ENCODE results near the gene ARHGEF5.
"Not testable (repeated sequence)": the region's sequence is repeated elsewhere in the genome, so short reads cannot be mapped to it uniquely, and the experiment has no call there.

Gene ARHGEF5

DNA sequence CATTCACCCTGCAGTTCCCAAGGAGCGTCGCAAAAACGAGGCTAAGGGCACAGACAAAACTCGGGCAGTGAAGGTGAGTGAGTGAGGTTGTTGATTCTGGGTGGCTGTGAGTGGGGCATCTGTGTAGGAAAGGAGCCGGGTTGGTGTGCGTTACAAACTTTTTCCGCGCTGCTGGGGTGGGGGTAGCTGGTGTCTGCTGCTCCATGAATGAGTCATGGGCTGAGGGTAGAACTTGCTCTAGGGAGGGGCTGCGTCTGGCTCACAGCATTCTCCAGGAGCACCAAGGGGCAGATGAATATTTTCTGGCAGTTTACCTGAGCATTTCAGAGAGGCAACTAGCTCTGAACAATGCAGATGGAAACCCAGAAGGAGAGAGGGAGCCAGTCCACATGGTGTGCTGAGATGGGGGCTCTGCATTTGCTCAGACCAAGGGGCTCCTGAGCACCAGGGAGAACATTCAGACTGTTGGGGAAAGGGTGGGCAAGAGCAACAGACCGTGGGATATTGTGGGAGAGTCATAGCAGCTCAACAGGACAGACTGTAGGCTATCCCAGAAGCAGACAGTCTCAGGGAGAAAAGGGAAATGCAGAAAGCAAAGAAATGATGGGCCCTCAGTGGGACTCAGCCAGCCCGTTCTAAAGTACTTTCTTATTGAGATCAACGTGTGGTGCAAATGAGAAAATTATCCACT lies 29.5 kb downstream of the ARHGEF5 start:
- no peak for DNase-seq

DNA sequence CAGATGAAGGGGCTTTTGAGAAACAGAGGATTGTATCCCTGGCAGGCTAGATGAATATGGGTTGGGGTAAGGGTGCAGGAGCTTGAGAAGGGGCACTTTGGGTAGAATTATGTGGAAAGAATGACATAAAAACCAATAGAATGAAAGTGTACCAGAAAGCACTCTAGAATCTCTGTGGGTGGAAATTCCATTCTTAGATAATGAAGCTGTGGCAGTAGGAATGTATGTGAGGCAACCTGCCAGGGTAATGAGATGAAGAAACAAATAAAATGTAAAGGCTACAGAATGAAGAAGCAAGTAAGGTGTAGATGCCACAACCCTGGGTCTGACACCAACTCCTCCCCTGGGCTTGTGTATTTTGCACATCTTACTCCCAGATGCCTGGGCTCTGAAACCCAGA lies 31.5 kb downstream of the ARHGEF5 start:
- DNase-seq, result no peak

DNA sequence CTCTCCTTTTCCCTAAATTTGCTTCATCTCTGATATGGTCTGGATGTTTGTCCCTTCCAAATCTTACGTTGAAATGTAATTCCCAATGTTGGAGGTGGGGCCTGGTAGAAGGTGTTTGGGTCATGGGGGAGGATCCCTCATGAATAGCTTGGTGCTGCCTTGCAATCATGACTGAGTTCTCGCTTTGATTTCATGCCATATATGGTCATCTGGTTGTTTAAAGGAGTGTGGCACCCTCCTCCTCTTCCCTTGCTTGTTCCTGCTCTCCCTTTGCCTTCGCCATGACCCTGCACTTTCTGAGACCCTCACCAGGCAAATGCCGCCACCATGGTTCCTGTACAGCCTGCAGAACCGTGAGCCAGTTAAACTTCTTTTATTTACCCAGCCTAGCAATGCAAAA lies 33.7 kb downstream of the ARHGEF5 start:
- no peak for DNase-seq

DNA sequence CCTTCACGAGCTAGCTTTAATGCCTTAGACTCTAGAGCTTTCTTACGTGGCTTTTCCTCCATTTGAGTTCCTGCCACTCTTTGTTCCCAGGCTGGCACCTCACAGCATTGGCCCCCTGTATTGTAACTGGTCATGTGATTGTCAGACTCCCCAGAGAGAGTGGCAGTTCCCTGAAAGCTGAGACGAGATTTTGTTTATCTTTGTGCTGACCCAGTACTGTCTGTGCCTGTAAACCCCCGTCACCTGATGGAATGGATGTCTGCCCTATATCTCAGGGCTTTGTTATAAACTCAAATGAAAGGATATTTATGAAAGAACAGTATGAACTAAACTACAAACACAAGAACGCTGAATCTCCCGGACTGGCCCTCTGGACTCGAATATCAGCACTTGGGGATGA lies 35.3 kb downstream of the ARHGEF5 start:
- DNase-seq, result no peak

DNA sequence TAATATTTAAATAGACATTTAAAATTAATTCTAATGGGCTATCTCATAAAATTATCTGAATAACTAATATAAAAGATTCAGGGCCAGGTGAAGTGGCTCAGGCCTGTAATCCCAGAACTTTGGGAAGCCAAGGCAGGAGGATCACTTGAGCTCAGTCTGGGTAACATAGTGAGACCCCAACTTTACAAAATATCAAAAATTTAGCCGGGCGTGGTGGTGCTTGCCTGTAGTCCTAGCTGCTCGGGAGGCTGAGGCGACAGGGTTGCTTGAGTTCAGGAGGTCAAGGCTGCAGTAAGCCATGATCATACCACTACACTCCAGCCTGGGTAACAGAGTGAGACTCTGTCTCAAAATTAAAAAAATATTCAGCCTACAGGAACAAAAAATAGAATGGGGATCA lies 35.8 kb downstream of the ARHGEF5 start:
- no peak for DNase-seq

DNA sequence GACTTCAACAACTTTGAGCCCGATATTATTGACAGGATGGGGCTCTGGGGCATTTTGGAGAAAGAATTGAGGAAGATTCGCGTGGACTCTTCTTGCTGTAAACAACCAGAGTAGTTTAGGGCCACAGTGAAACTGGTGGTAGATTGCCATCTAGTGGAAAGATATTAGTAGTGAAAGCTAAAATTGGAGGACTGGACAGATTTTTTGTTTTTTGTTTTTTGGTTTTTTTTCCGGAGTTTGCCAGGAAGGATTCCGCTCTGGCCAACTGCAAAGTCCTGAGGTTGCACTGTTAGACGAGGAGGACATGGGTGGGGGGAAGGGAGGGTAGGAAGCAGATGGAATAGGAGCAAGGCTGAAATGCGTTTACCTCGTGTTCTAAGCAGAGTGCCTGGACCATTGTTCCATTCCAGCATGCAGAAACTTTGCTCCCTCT lies 36.6 kb downstream of the ARHGEF5 start:
- peak in 1 of 2 donors; percentile 70 for DNase-seq

DNA sequence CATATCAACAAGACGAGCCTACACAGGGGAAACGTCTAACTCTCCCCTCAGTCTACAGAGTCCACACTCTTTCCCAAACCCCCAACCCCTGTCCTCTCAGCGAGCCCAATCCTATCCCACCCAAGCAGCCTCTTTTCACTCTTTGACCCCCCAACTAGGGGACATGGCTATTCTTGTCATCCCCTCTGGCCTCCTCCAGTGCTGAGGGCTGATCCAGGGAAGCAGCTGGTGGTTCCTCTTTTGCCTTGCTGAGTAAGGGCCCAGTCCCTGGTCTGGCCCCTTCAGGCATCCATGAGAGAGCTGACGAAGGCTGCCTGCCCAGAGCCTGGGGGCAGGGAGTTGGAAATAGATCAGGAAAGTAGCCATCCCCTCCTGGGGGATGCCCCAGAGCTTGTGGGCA lies 41.9 kb downstream of the ARHGEF5 start:
- no peak for DNase-seq

DNA sequence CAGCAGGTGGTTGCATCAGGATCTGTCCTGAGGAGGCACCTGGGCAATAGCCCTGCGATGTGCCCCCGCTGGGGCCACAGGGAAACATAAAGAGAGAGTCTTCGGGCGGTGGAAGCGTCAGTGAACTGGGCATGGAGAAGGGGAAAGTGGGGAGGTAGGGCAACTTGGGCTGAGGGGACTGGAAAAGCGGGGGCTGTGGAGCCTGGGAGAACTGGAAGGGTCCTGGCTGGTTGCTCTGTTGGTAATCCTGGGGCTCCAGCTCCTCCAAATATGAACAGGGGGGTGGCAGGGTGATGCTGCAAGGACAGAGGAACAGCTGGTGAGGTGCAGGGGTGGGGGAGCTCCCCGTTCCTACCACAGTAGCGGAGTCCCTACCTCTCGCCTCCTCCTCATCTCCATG lies 43.1 kb downstream of the ARHGEF5 start:
- DNase-seq, result no peak

DNA sequence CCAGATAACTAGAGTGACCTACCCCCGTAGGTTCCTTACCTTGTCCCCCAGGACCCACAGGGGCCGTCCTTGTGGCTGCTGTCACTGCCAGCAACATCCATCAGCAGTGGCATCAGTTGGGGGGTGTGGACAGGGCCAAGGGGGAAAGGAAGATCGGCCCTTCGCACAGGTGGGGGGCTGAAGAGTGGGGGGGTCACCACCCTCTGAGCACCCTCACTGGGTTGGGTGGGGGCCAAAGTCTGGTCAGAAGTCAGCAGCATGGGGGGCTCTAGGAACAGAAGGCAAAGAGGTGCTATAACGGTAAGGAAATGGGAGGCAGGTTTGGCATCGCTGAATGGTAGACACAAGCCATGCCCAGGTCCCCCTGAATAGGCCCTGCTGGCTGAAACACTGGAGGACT lies 43.7 kb downstream of the ARHGEF5 start:
- no peak for DNase-seq

DNA sequence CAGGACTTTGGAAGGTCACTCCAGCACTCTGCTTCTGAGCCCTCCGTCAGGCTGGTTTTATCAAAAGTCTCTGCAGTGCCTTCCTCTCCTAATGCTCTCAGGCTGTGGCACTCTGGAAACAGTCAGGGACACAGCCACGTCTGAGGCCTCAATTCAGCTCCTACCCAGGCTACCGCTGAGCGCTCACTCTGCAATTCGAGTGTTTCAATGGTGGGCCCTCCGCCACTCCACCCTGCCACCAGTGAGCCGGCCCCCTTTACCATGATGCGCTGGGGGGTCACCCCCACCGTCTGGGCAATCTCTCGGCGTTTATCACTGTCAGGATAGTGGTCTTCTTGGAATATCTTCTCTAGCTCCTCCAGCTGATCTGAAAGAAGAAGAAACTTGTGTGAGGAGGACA lies 44.7 kb downstream of the ARHGEF5 start:
- no peak for DNase-seq

DNA sequence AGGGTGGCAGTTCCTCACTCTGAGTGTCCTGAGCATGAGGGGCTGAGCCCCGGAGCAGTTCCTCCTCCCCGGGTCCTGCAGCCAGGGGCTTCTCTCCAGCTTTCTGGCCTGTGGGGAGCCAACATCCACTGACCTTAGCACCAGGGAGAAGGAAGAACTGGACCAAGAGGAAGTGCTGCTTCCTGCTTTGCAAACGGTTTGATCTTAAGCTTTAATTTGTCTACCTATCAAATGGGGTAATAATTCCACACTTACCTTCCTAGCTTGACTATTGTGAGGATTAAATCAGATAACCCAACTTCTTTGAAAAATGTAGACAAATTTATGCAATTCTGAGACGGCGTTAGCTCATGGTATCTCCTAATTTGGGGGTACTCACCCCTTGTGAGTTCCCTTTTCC lies 46.3 kb downstream of the ARHGEF5 start:
- DNase-seq, result no peak

DNA sequence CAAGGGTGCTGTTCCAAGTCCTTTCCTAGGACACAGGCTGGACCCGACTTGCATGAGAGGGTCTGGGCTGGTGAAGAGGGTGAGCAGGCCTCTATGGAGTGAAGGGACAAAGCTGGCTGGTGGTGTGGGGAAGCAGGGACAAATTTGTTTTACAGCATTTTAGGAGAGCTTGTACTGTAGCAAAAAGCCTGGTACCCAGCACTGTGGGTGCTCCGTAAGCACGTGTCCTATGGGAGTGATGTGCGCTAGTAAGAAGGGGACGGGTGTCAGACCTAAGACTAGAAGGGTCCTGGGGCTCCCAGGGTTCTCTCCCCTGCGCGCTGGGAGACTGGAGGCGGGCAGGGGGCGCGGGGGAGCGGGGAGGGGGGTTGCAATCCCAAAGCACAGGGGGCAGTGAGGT lies 47.9 kb downstream of the ARHGEF5 start:
- no peak for DNase-seq

DNA sequence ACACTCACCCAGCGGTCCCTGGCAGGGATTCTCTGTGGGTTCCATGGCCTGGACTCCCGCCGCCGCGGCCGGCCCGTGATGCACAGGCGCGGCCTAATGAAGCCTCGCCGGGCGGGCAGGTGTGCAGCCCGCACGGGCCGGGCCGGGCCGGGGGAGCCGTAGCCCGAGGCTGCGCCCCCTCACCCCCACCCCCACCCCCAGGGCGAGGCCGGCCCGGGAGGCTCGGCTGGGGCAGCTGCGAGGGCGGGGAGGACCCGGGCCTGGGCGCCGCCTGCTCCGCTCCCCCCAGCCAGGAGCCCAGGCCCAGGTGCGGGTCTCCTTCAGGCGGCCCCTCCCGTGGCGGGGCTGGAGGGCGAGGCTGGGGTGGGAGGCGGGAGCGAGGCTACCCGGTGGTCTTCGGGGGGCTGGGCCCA lies 48.5 kb downstream of the ARHGEF5 start, which contains the start of gene NOBOX:
TSS of gene NOBOX (minus strand) at position 45 of the 413 bp plus-strand sequence.
- no peak for DNase-seq

DNA sequence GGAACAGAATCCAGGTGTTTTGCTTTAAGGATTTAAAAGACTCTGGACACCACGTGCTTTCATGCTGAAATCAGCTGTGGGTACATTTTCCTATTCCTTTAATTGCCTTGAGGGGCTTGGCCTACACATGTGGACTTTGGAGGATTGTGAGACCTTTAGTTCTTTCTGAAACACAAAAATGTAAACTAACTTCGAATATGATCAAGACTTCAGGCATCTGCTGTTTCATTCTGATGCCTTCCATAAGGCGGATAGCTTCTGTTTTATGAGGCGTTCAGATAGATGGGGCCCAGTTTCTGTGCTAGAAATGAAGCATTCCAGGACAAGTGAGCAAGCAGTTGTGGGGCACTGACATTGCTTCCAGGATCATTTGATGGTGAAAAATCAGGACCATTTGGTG lies 49.7 kb downstream of the ARHGEF5 start:
- DNase-seq, result no peak

DNA sequence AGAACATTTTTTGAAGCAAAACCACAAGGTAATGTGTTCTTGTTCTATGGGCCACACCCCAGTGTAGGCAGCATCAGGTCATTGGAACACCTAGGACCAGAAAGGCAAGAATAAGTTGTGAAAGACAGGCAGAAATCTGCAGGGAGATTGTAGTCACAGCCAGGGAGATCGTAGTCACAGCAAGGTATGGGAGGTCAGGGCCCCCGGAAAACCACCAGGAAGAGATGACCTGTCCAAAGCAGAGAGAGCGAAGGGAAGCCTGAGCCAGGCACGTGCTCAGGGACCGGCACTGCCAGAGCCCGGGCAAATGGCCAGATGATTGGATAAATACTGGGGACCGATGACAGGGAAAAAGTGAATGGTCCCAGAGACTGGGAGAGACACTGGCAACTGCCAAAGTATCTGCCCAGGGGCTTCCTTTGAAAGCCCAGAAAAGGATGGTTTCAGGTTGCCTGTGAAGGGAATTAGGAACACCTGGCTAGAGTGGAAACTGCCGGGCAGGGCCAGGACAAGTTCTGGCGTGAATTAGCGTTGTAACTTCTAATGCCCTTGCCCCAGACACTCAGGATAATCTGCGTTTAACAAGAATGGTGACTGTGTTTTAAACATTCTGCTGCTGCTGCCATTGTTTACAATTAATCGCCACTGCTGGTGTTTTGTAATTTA lies 52.2 kb downstream of the ARHGEF5 start:
- no peak for DNase-seq

DNA sequence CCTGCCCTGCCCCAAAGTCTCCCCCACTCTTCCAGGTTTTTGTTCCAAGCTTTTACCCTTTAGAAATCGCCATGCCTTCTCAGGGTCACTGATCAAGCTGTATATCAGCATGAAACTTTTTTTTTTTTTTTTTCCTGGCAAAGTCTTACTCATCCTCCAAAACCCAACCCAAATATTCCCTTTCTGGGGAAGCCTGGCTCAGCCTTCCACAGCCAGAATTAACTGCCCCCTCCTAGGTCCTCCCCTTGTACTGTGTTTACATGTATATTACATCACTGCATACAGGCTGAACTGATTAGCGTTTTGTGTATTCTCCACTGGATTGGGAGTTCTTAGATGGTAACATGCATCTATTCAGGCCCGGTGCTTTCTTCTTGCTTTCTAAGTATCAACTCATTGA lies 52.9 kb downstream of the ARHGEF5 start:
- DNase-seq, result no peak

DNA sequence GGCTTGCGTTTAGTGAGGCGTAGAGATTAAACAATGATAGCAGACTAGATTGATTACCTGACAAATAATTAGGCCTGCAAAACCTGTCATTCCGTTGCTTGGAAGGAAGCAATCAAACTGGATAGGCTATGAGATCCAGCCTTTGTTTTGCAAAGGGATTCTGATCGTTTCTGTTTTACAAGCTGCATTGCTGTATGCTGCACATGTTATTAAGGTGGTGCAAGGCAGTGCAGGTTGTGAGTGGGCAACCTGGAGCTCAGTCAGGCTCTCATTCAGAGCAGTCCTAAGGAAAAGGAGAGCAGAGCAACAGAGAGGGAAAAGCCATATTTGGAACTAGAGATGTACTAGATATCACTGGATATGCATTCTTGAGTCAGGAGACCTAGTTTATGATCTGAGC lies 55.2 kb downstream of the ARHGEF5 start:
- DNase-seq, result no peak

DNA sequence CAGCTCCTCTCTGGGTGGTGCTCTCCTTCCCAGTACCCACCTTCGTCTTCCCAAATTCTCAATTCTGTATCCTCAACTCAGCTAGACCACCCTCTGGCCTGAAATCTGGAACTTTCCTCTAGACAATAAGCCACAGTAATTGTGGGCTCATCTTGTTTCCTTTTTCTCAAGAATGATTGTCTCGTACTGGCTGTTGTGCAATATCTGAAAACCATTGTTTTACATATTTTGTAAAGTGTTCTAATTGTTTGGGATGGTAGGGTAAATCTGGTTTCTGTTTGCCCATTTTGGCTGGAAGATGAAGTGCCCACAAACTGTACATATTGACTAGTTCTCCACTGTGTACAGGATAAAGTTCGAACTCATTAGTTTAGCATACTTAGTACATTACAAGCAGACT lies 59.6 kb downstream of the ARHGEF5 start:
- DNase-seq, result no peak

DNA sequence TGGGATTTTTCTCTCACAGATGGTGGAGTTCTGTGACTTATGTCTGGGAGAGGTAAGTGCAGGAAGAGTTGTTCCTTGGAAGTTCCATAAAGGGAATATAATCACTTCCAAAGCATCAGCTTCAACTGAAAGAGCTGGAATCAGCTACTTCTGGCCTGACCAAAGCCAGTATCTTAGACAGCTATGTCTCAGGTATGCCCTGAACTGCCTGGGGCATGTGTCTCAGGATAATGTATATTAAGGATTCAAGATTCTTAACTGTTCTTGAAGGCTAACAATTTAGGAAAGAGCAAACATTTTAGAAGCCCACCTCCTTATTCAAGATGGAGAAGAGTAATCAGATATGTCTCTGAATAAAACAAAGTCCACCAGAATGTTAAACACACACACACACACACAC lies 60.7 kb downstream of the ARHGEF5 start:
- no peak for DNase-seq

DNA sequence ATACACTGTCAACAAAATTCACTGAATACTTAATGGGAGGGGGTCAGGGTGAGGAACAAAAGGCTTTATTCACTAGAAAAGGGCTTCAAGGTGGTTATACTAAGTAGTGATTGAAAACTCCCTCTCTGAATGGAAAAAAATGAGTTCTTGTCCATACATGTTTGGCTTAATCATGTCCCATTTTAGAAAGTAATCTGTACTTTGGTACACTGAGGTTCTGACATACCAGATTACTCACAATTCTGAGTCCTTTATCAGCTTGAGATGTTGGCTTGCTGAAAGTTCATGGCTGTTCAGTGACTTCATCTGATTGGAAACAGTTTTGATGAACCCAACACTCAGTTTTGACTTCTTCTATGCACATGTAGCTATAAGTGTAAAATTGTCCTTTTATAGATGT lies 61.1 kb downstream of the ARHGEF5 start:
- no peak for DNase-seq

DNA sequence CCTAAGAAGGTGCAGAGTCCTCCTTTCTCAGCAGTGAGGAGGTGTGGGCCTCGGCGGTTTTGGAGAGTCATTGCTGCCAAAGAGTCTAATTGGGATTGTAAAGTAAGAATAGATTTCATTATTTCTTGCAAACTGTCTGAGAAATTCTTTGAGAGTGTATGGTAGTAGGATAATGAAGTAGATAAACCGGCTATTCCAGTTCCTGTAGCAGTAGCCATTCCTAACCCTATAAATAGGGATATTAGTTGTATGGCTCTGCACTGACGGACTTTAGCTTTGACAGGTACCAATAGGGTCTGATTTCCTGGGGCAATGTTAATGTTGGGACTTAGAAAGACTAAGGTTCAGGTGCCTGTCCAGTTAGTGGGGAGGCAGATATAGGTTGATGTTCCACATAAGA lies 63.7 kb downstream of the ARHGEF5 start:
- not testable (repeated sequence) for DNase-seq

DNA sequence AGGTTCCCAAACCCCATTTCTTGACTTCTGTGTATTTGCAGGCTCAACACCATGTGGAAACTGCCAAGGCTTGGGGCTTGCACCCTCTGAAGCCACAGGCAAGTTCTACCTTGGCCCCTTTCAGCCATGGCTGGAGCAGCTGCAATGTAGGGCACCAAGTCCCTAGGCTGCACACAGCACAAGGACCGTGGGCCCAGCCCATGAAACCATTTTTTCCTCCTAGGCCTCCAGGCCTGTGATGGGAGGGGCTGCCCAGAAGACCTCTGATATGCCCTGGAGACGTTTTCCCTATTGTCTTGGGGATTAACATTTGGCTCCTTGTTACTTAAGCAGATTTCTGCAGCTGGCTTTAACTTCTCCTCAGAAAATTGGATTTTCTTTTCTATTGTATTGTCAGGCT lies 72.3 kb downstream of the ARHGEF5 start:
- DNase-seq, result not testable (repeated sequence)

DNA sequence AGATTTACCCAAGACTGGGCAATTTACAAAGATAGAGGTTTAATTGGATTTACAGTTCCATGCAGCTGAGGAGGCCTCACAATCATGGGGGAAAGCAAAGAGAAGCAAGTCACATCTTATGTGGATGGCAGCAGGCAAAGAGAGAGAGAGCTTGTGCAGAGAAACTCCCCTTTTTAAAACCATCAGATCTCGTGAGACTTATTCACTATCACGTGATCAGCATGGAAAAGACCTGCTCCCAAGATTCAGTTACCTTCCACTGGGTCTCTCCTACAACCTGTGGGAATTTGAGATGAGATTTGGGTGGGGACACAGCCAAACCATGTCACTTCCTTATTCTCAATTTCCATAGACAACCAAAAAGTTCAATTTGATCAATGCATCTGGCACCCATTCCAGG lies 73.2 kb downstream of the ARHGEF5 start:
- no peak for DNase-seq
